HUES48 (cell line): Measurements from ENCODE around the gene RPS15.
"Not testable (repeated sequence)": the region's sequence is repeated elsewhere in the genome, so short reads cannot be mapped to it uniquely, and the experiment has no call there.

ENCODE experiments used
- H3K27ac ChIP-seq: one replicate; pipeline ENCODE4 v1.7.0; 2013; ENCODE audit warnings: low read depth, low read length, inconsistent platforms
- H3K27me3 ChIP-seq: 2 replicates; pipeline ENCODE4 v1.6.1; 2013; ENCODE audit warnings: mild to moderate bottlenecking, low read length; ENCODE audit not compliant: control insufficient read depth, insufficient read depth
- H3K36me3 ChIP-seq: 2 replicates; pipeline ENCODE4 v1.6.1; 2013; ENCODE audit warnings: low read length; ENCODE audit not compliant: control insufficient read depth, insufficient read depth
- H3K4me1 ChIP-seq: 2 replicates; pipeline ENCODE4 v1.6.1; 2013; ENCODE audit warnings: mild to moderate bottlenecking, low read length; ENCODE audit not compliant: control insufficient read depth, insufficient read depth
- H3K4me3 ChIP-seq: 2 replicates; pipeline ENCODE4 v1.5.1; 2013; ENCODE audit warnings: mild to moderate bottlenecking, low read depth, low read length
- H3K9ac ChIP-seq: 2 replicates; pipeline ENCODE4 v1.6.1; 2013; ENCODE audit warnings: mild to moderate bottlenecking, low read depth, low read length, moderate library complexity
- H3K9me3 ChIP-seq: 2 replicates; pipeline ENCODE4 v1.6.1; 2013; ENCODE audit warnings: low read length; ENCODE audit not compliant: control insufficient read depth, insufficient read depth

Gene RPS15

GRCh38 chr19:1430246-1430645 is 8.0 kb upstream of the RPS15 start:
- no peak overlapping the region for H3K4me3 ChIP-seq
- no peak overlapping the region for H3K9ac ChIP-seq
- no peaks in the 10 kb centered on the region for H3K4me1 ChIP-seq
- H3K27me3 ChIP-seq = no peaks in the 10 kb centered on the region
- H3K27ac ChIP-seq = no peak overlapping the region
- no peaks in the 10 kb centered on the region for H3K9me3 ChIP-seq
- H3K36me3 ChIP-seq = peaks cover 90% of the 10 kb centered on the region

DNA sequence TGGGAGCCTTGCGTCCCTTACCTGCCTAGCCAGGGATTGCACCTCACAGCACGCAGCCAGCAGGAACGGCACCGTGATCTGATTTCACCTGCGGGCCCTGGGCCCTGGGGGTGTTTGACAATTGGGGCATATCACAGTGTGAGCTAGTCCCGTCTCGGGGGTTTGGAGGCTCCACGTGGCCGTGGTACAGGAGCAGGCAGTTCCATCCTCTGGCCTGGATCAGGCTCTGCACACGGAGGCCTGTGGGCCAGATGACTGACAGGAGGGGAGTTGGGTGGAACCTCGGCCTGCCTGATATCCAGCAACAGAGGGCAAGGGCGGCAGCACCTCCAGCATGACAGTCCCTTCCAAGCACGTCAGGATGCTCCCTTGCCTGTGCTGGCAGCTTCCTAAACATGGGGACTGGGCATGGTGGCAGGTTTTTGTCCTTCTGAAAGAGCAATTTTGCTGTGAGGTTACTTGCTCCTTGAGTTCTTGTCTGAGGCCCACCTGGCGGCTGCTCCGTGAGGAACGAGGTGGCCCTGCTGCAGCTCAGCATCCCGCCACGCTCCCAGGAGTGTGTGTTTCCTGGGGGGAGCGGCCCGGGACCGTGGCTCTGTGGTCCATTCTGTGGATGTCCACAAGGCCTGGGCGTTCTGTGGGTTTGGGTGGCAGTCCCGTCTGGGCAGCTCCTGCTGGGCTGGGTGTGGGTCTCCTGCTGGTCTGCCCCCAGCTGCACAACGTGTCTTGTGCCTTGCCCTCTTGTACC is 6.3 kb upstream of the RPS15 start:
- Histone ChIP-seq H3K27ac (no peak overlapping the region), H3K27me3 (no peaks in the 10 kb centered on the region), H3K9me3 (no peaks in the 10 kb centered on the region), H3K36me3 (peaks cover 78% of the 10 kb centered on the region), H3K4me1 (no peaks in the 10 kb centered on the region), H3K4me3 (no peak overlapping the region), H3K9ac (no peak overlapping the region)

DNA sequence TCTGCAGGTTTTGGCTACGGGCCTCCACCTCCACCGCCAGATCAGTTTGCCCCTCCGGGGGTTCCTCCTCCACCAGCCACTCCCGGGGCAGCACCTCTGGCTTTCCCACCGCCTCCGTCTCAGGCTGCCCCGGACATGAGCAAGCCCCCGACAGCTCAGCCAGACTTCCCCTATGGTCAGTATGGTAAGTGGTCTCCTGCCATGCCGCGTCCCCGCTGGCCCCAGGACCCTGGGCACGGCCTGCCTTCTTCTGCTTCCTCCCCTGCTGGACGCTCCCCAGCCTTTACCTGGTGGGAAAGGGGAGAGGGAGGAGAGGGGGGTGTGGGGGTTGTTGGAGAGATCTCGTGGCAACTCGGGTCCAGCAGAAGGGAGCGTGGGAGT is 5.7 kb upstream of the RPS15 start:
- Histone ChIP-seq H3K27ac (no peak overlapping the region), H3K9me3 (no peaks in the 10 kb centered on the region), H3K27me3 (no peaks in the 10 kb centered on the region), H3K4me3 (no peak overlapping the region), H3K36me3 (peaks cover 72% of the 10 kb centered on the region), H3K4me1 (no peaks in the 10 kb centered on the region), H3K9ac (no peak overlapping the region)

GRCh38 chr19:1433119-1434039 is 4.8 kb upstream of the RPS15 start:
- no peak overlapping the region for H3K27ac ChIP-seq
- no peaks in the 10 kb centered on the region for H3K9me3 ChIP-seq
- no peak overlapping the region for H3K9ac ChIP-seq
- no peaks in the 10 kb centered on the region for H3K4me1 ChIP-seq
- peaks cover 63% of the 10 kb centered on the region for H3K36me3 ChIP-seq
- H3K4me3 ChIP-seq = no peak overlapping the region
- H3K27me3 ChIP-seq = no peaks in the 10 kb centered on the region

GRCh38 chr19:1434040-1434366 is 4.2 kb upstream of the RPS15 start:
- no peak overlapping the region for H3K27ac ChIP-seq
- H3K4me1 ChIP-seq = no peaks in the 10 kb centered on the region
- no peaks in the 10 kb centered on the region for H3K27me3 ChIP-seq
- H3K36me3 ChIP-seq = peaks cover 57% of the 10 kb centered on the region
- no peak overlapping the region for H3K4me3 ChIP-seq
- H3K9me3 ChIP-seq = no peaks in the 10 kb centered on the region
- no peak overlapping the region for H3K9ac ChIP-seq

GRCh38 chr19:1434577-1435060 is 3.6 kb upstream of the RPS15 start:
- H3K27me3 ChIP-seq = no peaks in the 10 kb centered on the region
- H3K4me1 ChIP-seq = 0 out of 2 replicates have a peak, but pooled peaks cover 3% of the 10 kb centered on the region
- H3K4me3 ChIP-seq = no peak overlapping the region
- no peak overlapping the region for H3K27ac ChIP-seq
- H3K36me3 ChIP-seq = peaks cover 54% of the 10 kb centered on the region
- no peak overlapping the region for H3K9ac ChIP-seq
- H3K9me3 ChIP-seq = no peaks in the 10 kb centered on the region

DNA sequence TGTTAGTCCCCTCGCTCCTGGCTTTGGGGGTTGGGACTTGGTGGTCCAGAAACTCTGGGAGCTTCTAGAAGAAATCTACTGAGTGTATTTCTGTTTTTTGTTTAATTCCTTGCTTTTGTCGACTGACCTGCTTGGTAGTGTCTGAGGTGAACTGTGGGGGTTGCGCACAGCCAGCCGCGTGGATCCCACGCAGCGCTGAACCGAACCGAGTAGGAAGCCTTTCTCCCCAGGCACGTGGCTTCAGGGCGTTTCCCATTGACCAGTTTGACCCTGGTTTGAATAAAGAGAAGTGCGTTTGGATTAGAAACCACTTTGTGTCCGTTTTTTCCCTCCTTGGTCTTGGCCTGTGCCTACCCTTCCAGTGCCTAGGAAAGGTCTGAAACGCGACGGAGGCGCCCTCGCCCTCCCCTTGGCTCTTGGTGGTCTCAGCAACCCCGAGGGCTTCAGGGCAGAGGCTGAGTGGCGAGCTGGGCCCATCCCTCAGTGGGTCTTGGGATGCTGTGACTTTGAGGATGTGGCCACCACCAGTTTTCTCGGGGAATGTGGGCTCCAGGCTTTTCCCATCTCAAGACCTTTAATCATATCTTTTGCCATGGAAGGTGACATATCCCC is 2.7 kb upstream of the RPS15 start:
- no peak overlapping the region for H3K27ac ChIP-seq
- no peaks in the 10 kb centered on the region for H3K27me3 ChIP-seq
- 0 out of 2 replicates have a peak, but pooled peaks cover 5% of the 10 kb centered on the region for H3K4me1 ChIP-seq
- H3K36me3 ChIP-seq = peaks cover 55% of the 10 kb centered on the region
- H3K4me3 ChIP-seq = no peak overlapping the region
- no peak overlapping the region for H3K9ac ChIP-seq
- H3K9me3 ChIP-seq = no peaks in the 10 kb centered on the region

DNA sequence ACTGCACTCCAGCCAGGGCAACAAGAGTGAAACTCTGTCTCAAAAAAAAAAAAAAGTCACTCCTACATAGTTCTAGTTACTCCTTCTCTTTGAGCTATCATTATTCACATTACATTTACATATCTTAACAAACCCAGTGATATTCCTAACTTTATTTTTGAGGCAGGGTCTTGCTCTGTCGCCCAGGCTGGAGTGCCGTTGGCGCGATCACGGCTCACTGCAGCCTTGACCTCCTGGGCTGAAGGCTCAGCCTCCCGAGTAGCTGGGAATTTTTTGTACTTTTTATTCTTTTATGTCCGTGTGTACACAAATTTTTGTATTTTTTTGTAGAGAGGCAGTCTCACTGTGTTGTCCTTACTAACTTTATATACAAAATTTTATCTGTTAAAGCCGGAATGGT is 587 bp upstream of the RPS15 start:
- Histone ChIP-seq H3K9ac (no peak overlapping the region), H3K9me3 (no peaks in the 10 kb centered on the region), H3K4me1 (0 out of 2 replicates have a peak, but pooled peaks cover 5% of the 10 kb centered on the region), H3K27ac (peak overlapping the region; percentile 49), H3K4me3 (peak overlapping the region; percentile 77; the same call in 1 of the 2 replicates), H3K27me3 (no peaks in the 10 kb centered on the region), H3K36me3 (peaks cover 60% of the 10 kb centered on the region)

- Histone ChIP-seq H3K9ac (peak overlapping the region; percentile 95), H3K4me3 (peak overlapping the region; percentile 77), H3K36me3 (peaks cover 51% of the 10 kb centered on the region), H3K4me1 (0 out of 2 replicates have a peak, but pooled peaks cover 5% of the 10 kb centered on the region), H3K9me3 (no peaks in the 10 kb centered on the region), H3K27ac (peak overlapping the region; percentile 94), H3K27me3 (no peaks in the 10 kb centered on the region)
Measured at GRCh38 chr19:1438933-1439354, 748 bp downstream of the RPS15 start.

- not testable (repeated sequence) for H3K27ac ChIP-seq, H3K9me3 ChIP-seq, H3K27me3 ChIP-seq, H3K4me1 ChIP-seq
- peak overlapping the region; percentile 95 for H3K9ac ChIP-seq
- H3K4me3 ChIP-seq = peak overlapping the region; percentile 77
- H3K36me3 ChIP-seq = peaks cover 43% of the 10 kb centered on the region
Measured at GRCh38 chr19:1439525-1440417, 1.6 kb downstream of the RPS15 start.
